Mesenchymal stem cell (in vitro differentiated cells and primary cell): ENCODE data around the gene SFMBT2.

Experiments used
- DNase-seq: peaks from one replicate; pipeline ENCODE4 v3.0.0-alpha.2; 2013
- H2AFZ ChIP-seq: one replicate; pipeline ENCODE4 v1.6.1; 2013; ENCODE audit warnings: low read depth, mild to moderate bottlenecking, control low read depth, inconsistent platforms, low read length, moderate library complexity
- H2AK5ac ChIP-seq: 2 replicates; pipeline ENCODE4 v1.6.1; 2013; ENCODE audit warnings: low read length, moderate library complexity, mild to moderate bottlenecking, inconsistent platforms; ENCODE audit not compliant: severe bottlenecking
- H2BK120ac ChIP-seq: one replicate; pipeline ENCODE4 v1.6.1; 2013; ENCODE audit warnings: low read depth, mild to moderate bottlenecking, inconsistent platforms, low read length, moderate library complexity
- H2BK12ac ChIP-seq, 2 experiments: one replicate each; pipeline ENCODE4 v1.6.1; 2013; ENCODE audit warnings: inconsistent platforms in 2 of 2, low read length in 2 of 2, mild to moderate bottlenecking in 2 of 2, moderate library complexity in 2 of 2, control low read depth in 1 of 2
- H2BK15ac ChIP-seq: one replicate; pipeline ENCODE4 v1.6.1; 2013; ENCODE audit warnings: mild to moderate bottlenecking, low read depth, inconsistent platforms; ENCODE audit not compliant: poor library complexity, severe bottlenecking
- H2BK5ac ChIP-seq: 2 replicates; pipeline ENCODE4 v1.6.1; 2013; ENCODE audit warnings: low read depth, mild to moderate bottlenecking, low read length, control low read depth, inconsistent platforms; ENCODE audit not compliant: poor library complexity, severe bottlenecking
- H3K14ac ChIP-seq, 2 experiments: one replicate each; pipeline ENCODE4 v1.6.1; 2013; ENCODE audit warnings: inconsistent platforms in 2 of 2, low read length in 2 of 2, control low read depth in 1 of 2, mild to moderate bottlenecking in 1 of 2, moderate library complexity in 1 of 2
- H3K18ac ChIP-seq, 2 experiments: one replicate each; pipeline ENCODE4 v1.6.1; 2013; ENCODE audit warnings: inconsistent platforms in 2 of 2, low read length in 2 of 2, control low read depth in 1 of 2, low read depth in 1 of 2, mild to moderate bottlenecking in 1 of 2
- H3K23ac ChIP-seq, 2 experiments: one replicate each; pipeline ENCODE4 v1.6.1; 2013; ENCODE audit warnings: inconsistent platforms in 2 of 2, low read length in 2 of 2, mild to moderate bottlenecking in 2 of 2, moderate library complexity in 2 of 2, control low read depth in 1 of 2
- H3K27ac ChIP-seq: 2 replicates; pipeline ENCODE4 v1.5.1; 2013; ENCODE audit warnings: mild to moderate bottlenecking, moderate library complexity, low read length, control low read depth, inconsistent platforms; ENCODE audit not compliant: poor library complexity, severe bottlenecking
- H3K27me3 ChIP-seq, 2 experiments: 2 replicates each; pipeline versions ENCODE4 v1.6.1 to v1.7.0; 2013; ENCODE audit warnings: low read length in 2 of 2, mild to moderate bottlenecking in 2 of 2, moderate library complexity in 2 of 2, control low read depth in 1 of 2, inconsistent platforms in 1 of 2; ENCODE audit not compliant: control insufficient read depth in 1 of 2, insufficient read depth in 1 of 2
- H3K36me3 ChIP-seq, 2 experiments: 2 replicates each; pipeline versions ENCODE4 v1.6.1 to v1.7.0; 2013; ENCODE audit warnings: low read length in 2 of 2, control low read depth in 1 of 2, inconsistent platforms in 1 of 2, low read depth in 1 of 2, mild to moderate bottlenecking in 1 of 2; ENCODE audit not compliant: insufficient read depth in 2 of 2, control insufficient read depth in 1 of 2
- H3K4ac ChIP-seq, 2 experiments: one replicate each; pipeline ENCODE4 v1.6.1; 2013; ENCODE audit warnings: inconsistent platforms in 2 of 2, low read length in 2 of 2, mild to moderate bottlenecking in 2 of 2, moderate library complexity in 2 of 2, control low read depth in 1 of 2, low read depth in 1 of 2
- H3K4me1 ChIP-seq: 2 replicates; pipeline ENCODE4 v1.6.1; 2013; ENCODE audit warnings: low read depth, low read length, control low read depth; ENCODE audit not compliant: control insufficient read depth, insufficient read depth
- H3K4me2 ChIP-seq: 2 replicates; pipeline ENCODE4 v1.6.1; 2013; ENCODE audit warnings: low read length, mild to moderate bottlenecking, inconsistent platforms; ENCODE audit not compliant: poor library complexity, severe bottlenecking
- H3K4me3 ChIP-seq, 2 experiments: 2 replicates each; pipeline versions ENCODE4 v1.5.1 to v1.7.0; 2013; ENCODE audit warnings: low read length in 2 of 2, mild to moderate bottlenecking in 2 of 2, control low read depth in 1 of 2, low read depth in 1 of 2; ENCODE audit not compliant: insufficient read depth in 1 of 2
- H3K79me1 ChIP-seq: replicated peaks from 2 replicates; pipeline ENCODE4 v1.6.1; 2013; ENCODE audit warnings: mild to moderate bottlenecking, control low read depth, low read length, inconsistent platforms; ENCODE audit not compliant: poor library complexity, severe bottlenecking
- H3K9ac ChIP-seq: 2 replicates; pipeline ENCODE4 v1.7.0; 2013; ENCODE audit warnings: mild to moderate bottlenecking, low read length, moderate library complexity
- H3K9me3 ChIP-seq: 2 replicates; pipeline ENCODE4 v1.7.0; 2013; ENCODE audit warnings: mild to moderate bottlenecking, low read length; ENCODE audit not compliant: control insufficient read depth
- H4K8ac ChIP-seq: one replicate; pipeline ENCODE4 v1.6.1; 2013; ENCODE audit warnings: inconsistent platforms, mild to moderate bottlenecking, low read length, moderate library complexity
- H4K91ac ChIP-seq: one replicate; pipeline ENCODE4 v1.6.1; 2013; ENCODE audit warnings: mild to moderate bottlenecking, low read length, inconsistent platforms
- WGBS: methylation state at CpG from one replicate; pipeline ENCODE4 v1.1.7; 2013; ENCODE audit warnings: mixed read lengths; 5-methylcytosine and 5-hydroxymethylcytosine counted together

Gene SFMBT2

GRCh38 chr10:7279303-7279702 lies 131.5 kb downstream of the SFMBT2 start:
- no peaks in the 10 kb centered on the region for H3K79me1 ChIP-seq
- H3K14ac ChIP-seq, result no peak overlapping the region
- WGBS, result 99% methylated on average over 5 of the region's 5 CpGs
- H2BK15ac ChIP-seq, result no peak overlapping the region
- no peak overlapping the region for H3K4me2 ChIP-seq
- no peak overlapping the region for H2BK12ac ChIP-seq
- no peak overlapping the region for H3K18ac ChIP-seq
- H3K36me3 ChIP-seq, result peaks cover 0 to 4% of the 10 kb centered on the region in 2 experiments
- H4K91ac ChIP-seq, result no peak overlapping the region
- H3K23ac ChIP-seq, result no peak overlapping the region
- no peak overlapping the region for H2AK5ac ChIP-seq
- no peak overlapping the region for H3K4me3 ChIP-seq
- no peak overlapping the region for H4K8ac ChIP-seq
- no peaks in the 10 kb centered on the region for H3K27me3 ChIP-seq
- H3K4ac ChIP-seq, result no peak overlapping the region
- H3K9me3 ChIP-seq, result no peaks in the 10 kb centered on the region
- H3K9ac ChIP-seq, result no peak overlapping the region
- no peak overlapping the region for H2BK5ac ChIP-seq
- no peak overlapping the region for H2AFZ ChIP-seq
- H3K27ac ChIP-seq, result no peak overlapping the region
- H3K4me1 ChIP-seq, result no peaks in the 10 kb centered on the region
- no peak for DNase-seq
- no peak overlapping the region for H2BK120ac ChIP-seq

GRCh38 chr10:7277867-7278266 lies 133.0 kb downstream of the SFMBT2 start:
- Histone ChIP-seq H4K91ac (no peak overlapping the region), H3K9me3 (no peaks in the 10 kb centered on the region), H3K4me1 (no peaks in the 10 kb centered on the region), H3K23ac (no peak overlapping the region), H3K27me3 (no peaks in the 10 kb centered on the region), H2BK5ac (no peak overlapping the region), H2AK5ac (no peak overlapping the region), H3K79me1 (no peaks in the 10 kb centered on the region), H3K18ac (no peak overlapping the region), H3K36me3 (no peaks in the 10 kb centered on the region), H4K8ac (no peak overlapping the region), H2BK120ac (no peak overlapping the region), H2BK15ac (no peak overlapping the region), H3K14ac (no peak overlapping the region), H2AFZ (no peak overlapping the region), H3K4ac (no peak overlapping the region), H3K4me3 (no peak overlapping the region), H2BK12ac (no peak overlapping the region), H3K27ac (no peak overlapping the region), H3K4me2 (no peak overlapping the region), H3K9ac (no peak overlapping the region)
- DNase-seq, result no peak
- WGBS, result 93% methylated on average over 5 of the region's 6 CpGs

- Histone ChIP-seq H2BK15ac (no peak overlapping the region), H3K14ac (no peak overlapping the region), H2BK5ac (no peak overlapping the region), H3K36me3 (no peaks in the 10 kb centered on the region), H3K4me2 (no peak overlapping the region), H2AFZ (no peak overlapping the region), H3K27me3 (no peaks in the 10 kb centered on the region), H2AK5ac (no peak overlapping the region), H3K9me3 (no peaks in the 10 kb centered on the region), H3K4me1 (no peaks in the 10 kb centered on the region), H3K4me3 (no peak overlapping the region), H3K27ac (no peak overlapping the region), H3K79me1 (no peaks in the 10 kb centered on the region), H3K4ac (no peak overlapping the region), H3K23ac (no peak overlapping the region), H4K91ac (no peak overlapping the region), H2BK120ac (no peak overlapping the region), H4K8ac (no peak overlapping the region), H2BK12ac (no peak overlapping the region), H3K18ac (no peak overlapping the region), H3K9ac (no peak overlapping the region)
- WGBS, result 80% methylated on average over 1 of the region's 2 CpGs
- no peak for DNase-seq
Observed at GRCh38 chr10:7277432-7277831, 133.4 kb downstream of the SFMBT2 start.

- DNase-seq, result no peak
Observed at GRCh38 chr10:7275761-7276440, 134.9 kb downstream of the SFMBT2 start.

More at GRCh38 chr10:7275761-7276440, 134.9 kb downstream of the SFMBT2 start:
- Histone ChIP-seq H3K27me3 (no peaks in the 10 kb centered on the region), H3K18ac (no peak overlapping the region), H4K91ac (no peak overlapping the region), H3K23ac (no peak overlapping the region), H3K14ac (no peak overlapping the region), H2BK120ac (no peak overlapping the region), H3K27ac (no peak overlapping the region), H2BK5ac (no peak overlapping the region), H3K4ac (no peak overlapping the region), H3K36me3 (no peaks in the 10 kb centered on the region), H3K4me2 (no peak overlapping the region), H3K9me3 (no peaks in the 10 kb centered on the region), H3K9ac (no peak overlapping the region), H3K4me3 (no peak overlapping the region), H2AK5ac (no peak overlapping the region), H2BK12ac (no peak overlapping the region), H3K4me1 (no peaks in the 10 kb centered on the region), H4K8ac (no peak overlapping the region), H3K79me1 (no peaks in the 10 kb centered on the region), H2AFZ (no peak overlapping the region), H2BK15ac (no peak overlapping the region)
- 93% methylated on average over 9 of the region's 12 CpGs for WGBS
